ENCODE data around the gene ELOVL5. TPM values are rescaled to one million over a fixed set of nuclear protein-coding genes. Genes with fewer than 3 reads are reported as not detected.
"Not testable (repeated sequence)": the region's sequence is repeated elsewhere in the genome, so short reads cannot be mapped to it uniquely, and the experiment has no call there.

The ELOVL5 gene
- total RNA-seq, 4 donors from 2014 or later, result 74.8 to 110 (median 90.6) TPM

GRCh38 chr6:53306819-53307347 is 41.9 kb downstream of the ELOVL5 start:
- Histone ChIP-seq H3K4me3 (replicated peaks in 1 of 3) (no peak overlapping the region), H3K27me3 (no peaks in the 10 kb centered on the region), H3K4me1 (peaks cover 29 to 30% of the 10 kb centered on the region in 2 donors), H3K27ac (no peak overlapping the region), H3K36me3 (no peaks in the 10 kb centered on the region), H3K9me3 (no peaks in the 10 kb centered on the region)
- no peak for TF ChIP-seq POLR2A (IDR thresholded peaks at IDR 0.05)
- TF ChIP-seq CTCF (IDR thresholded peaks at IDR 0.05), result no peak
- no peak for DNase-seq
- intact Hi-C loops (cut with DNase I), result no loop called here
- 84 to 93% methylated on average over 1 of the region's 1 CpG for WGBS, 2 donors

DNA sequence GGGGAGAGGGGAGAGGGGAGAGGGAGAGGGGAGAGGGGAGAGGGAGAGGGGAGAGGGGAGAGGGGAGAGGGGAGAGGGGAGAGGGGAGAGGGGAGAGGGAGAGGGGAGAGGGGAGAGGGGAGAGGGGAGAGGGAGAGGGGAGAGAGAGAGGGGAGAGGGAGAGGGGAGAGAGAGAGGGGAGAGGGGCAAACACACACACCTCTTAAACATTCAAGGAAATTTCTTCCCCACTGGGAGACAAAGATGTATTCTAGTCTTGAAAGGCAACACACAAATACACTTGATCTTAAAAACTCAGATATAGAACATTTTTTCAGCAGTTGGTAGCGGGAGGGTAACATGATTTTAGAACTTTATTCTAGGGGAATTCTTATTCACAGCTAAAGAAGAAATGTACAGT is 42.5 kb downstream of the ELOVL5 start:
- H3K36me3 ChIP-seq; DNase-seq; H3K27ac ChIP-seq; H3K4me3 ChIP-seq (replicated peaks in 1 of 3); H3K9me3 ChIP-seq; intact Hi-C loops (cut with DNase I); H3K27me3 ChIP-seq: not testable (repeated sequence)
- peaks cover 36% of the 10 kb centered on the region in 2 donors for H3K4me1 ChIP-seq
- 93 to 98% methylated on average over 1 of the region's 1 CpG for WGBS, 2 donors

- H3K27ac ChIP-seq; DNase-seq; H3K27me3 ChIP-seq; H3K9me3 ChIP-seq; intact Hi-C loops (cut with DNase I); H3K4me3 ChIP-seq (replicated peaks in 1 of 3); H3K36me3 ChIP-seq: not testable (repeated sequence)
- peaks cover 41 to 42% of the 10 kb centered on the region in 2 donors for H3K4me1 ChIP-seq
- 96 to 100% methylated on average over 7 to 18 of the region's 37 CpGs for WGBS, 2 donors
These were observed 43.2 kb downstream of the ELOVL5 start for GRCh38 chr6:53305506-53306005.

DNA sequence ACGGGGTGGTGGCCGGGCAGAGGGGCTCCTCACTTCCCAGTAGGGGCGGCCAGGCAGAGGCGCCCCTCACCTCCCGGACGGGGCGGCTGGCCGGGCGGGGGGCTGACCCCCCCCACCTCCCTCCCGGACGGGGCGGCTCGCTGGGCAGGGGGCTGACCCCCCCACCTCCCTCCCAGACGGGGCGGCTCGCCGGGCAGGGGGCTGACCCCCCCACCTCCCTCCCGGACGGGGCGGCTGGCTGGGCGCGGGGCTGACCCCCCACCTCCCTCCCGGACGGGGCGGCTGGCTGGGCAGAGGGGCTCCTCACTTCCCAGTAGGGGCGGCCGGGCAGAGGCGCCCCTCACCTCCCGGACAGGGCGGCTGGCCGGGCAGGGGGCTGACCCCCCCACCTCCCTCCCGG is 43.8 kb downstream of the ELOVL5 start:
- WGBS, 2 donors, result no CpG with 5 or more reads among the region's 32 CpGs
- H3K27ac ChIP-seq; H3K27me3 ChIP-seq; intact Hi-C loops (cut with DNase I); H3K36me3 ChIP-seq; H3K9me3 ChIP-seq; DNase-seq; H3K4me3 ChIP-seq (replicated peaks in 1 of 3): not testable (repeated sequence)
- peaks cover 44 to 47% of the 10 kb centered on the region in 2 donors for H3K4me1 ChIP-seq

GRCh38 chr6:53302678-53303360 is 45.9 kb downstream of the ELOVL5 start:
- intact Hi-C loops (cut with DNase I), result no loop called here
- H3K4me1 ChIP-seq, result peaks cover 40 to 41% of the 10 kb centered on the region in 2 donors
- 49 to 50% methylated on average over 6 of the region's 6 CpGs for WGBS, 2 donors
- H3K36me3 ChIP-seq, result no peaks in the 10 kb centered on the region
- no peak overlapping the region for H3K4me3 ChIP-seq (replicated peaks in 1 of 3)
- DNase-seq, result no peak
- no peak for TF ChIP-seq CTCF (IDR thresholded peaks at IDR 0.05)
- TF ChIP-seq POLR2A (IDR thresholded peaks at IDR 0.05), result no peak
- peak overlapping the region in 2 of 3 donors; percentile 21 to 51 for H3K27ac ChIP-seq
- H3K9me3 ChIP-seq, result no peaks in the 10 kb centered on the region
- no peaks in the 10 kb centered on the region for H3K27me3 ChIP-seq

GRCh38 chr6:53301801-53302537 is 46.8 kb downstream of the ELOVL5 start:
- Histone ChIP-seq H3K4me1 (peaks cover 40 to 41% of the 10 kb centered on the region in 2 donors), H3K4me3 (replicated peaks in 1 of 3) (no peak overlapping the region), H3K27ac (peak overlapping the region in 2 of 3 donors; percentile 14 to 51), H3K27me3 (no peaks in the 10 kb centered on the region), H3K9me3 (no peaks in the 10 kb centered on the region), H3K36me3 (no peaks in the 10 kb centered on the region)
- intact Hi-C loops (cut with DNase I), result no loop called here
- no peak for TF ChIP-seq POLR2A (IDR thresholded peaks at IDR 0.05)
- TF ChIP-seq CTCF (IDR thresholded peaks at IDR 0.05), result no peak
- whole genome bisulfite sequencing, 2 donors, result 57 to 64% methylated on average over 7 of the region's 7 CpGs
- no peak for DNase-seq

Measured in thyroid gland (tissue), 4 donors.